GM06990 (cell line): ENCODE results near the gene ANAPC2.

Source experiments
- DNase-seq: peaks from one replicate; pipeline ENCODE4 v3.0.0-alpha.2; 2011; ENCODE audit not compliant: insufficient read length; ENCODE audit errors: extremely low read depth
- H3K27me3 ChIP-seq: replicated peaks from 2 replicates; pipeline ENCODE4 v1.6.0; 2011; ENCODE audit warnings: low read length; ENCODE audit not compliant: control insufficient read depth, insufficient read depth
- H3K36me3 ChIP-seq: 2 replicates; pipeline ENCODE4 v1.5.1; 2011; ENCODE audit warnings: low read length; ENCODE audit not compliant: control insufficient read depth, insufficient read depth
- H3K4me3 ChIP-seq: replicated peaks from 2 replicates; pipeline ENCODE4 v1.5.1; 2011; ENCODE audit warnings: low read depth, mild to moderate bottlenecking, control low read depth, low read length
- CTCF ChIP-seq: IDR thresholded peaks from 2 replicates; pipeline ENCODE4 v1.5.1; 2011; ENCODE audit warnings: low read length, control low read depth, mild to moderate bottlenecking, inconsistent platforms; ENCODE audit not compliant: insufficient read depth, poor library complexity, severe bottlenecking

ANAPC2 gene

GRCh38 chr9:137219757-137220316 is 31.5 kb upstream of the ANAPC2 start:
- no peak for TF ChIP-seq CTCF
- DNase-seq, result no peak
- no peaks in the 10 kb centered on the region for H3K27me3 ChIP-seq
- H3K36me3 ChIP-seq, result peaks cover 10% of the 10 kb centered on the region
- H3K4me3 ChIP-seq, result no peak overlapping the region

GRCh38 chr9:137218754-137219271 is 30.5 kb upstream of the ANAPC2 start:
- no peak for DNase-seq
- Histone ChIP-seq H3K4me3 (no peak overlapping the region), H3K36me3 (peaks cover 10% of the 10 kb centered on the region), H3K27me3 (no peaks in the 10 kb centered on the region)
- no peak for TF ChIP-seq CTCF

GRCh38 chr9:137218212-137218753 is 29.9 kb upstream of the ANAPC2 start:
- DNase-seq, result no peak
- H3K4me3 ChIP-seq, result no peak overlapping the region
- no peak for TF ChIP-seq CTCF
- H3K27me3 ChIP-seq, result no peaks in the 10 kb centered on the region
- peaks cover 10% of the 10 kb centered on the region for H3K36me3 ChIP-seq

GRCh38 chr9:137217276-137218211 is 29.2 kb upstream of the ANAPC2 start:
- TF ChIP-seq CTCF, result no peak
- Histone ChIP-seq H3K27me3 (no peaks in the 10 kb centered on the region), H3K4me3 (no peak overlapping the region), H3K36me3 (peaks cover 10% of the 10 kb centered on the region)
- no peak for DNase-seq

GRCh38 chr9:137216188-137216965 is 28.0 kb upstream of the ANAPC2 start:
- no peak overlapping the region for H3K4me3 ChIP-seq
- no peak for TF ChIP-seq CTCF
- peaks cover 10% of the 10 kb centered on the region for H3K36me3 ChIP-seq
- DNase-seq, result no peak
- no peaks in the 10 kb centered on the region for H3K27me3 ChIP-seq
